Measurements from ENCODE around the gene TNP1.

Gene TNP1

DNA sequence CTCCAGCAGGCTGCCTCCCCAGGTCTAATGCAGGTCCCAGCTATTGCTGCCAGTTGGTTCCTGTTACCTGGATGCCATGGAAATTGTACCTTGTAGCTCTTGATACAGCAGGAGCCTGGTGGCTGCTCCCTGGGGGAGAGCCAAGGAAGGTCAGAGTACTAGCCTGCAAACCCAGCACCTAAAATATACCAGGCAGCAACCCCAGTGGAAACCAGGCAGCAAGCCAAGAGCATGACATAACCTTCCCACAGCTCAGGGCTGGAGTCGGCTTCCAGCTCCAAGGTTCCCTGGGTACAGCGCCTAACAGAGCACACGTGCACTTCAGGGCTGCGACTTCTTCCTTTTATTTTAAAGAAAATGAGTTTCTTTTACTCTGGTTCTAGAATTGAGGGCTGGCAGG lies 30.3 kb downstream of the TNP1 start:
- H3K36me3 ChIP-seq: no peaks in the 10 kb centered on the region
- H3K27me3 ChIP-seq: peaks cover 6% of the 10 kb centered on the region
- no peak overlapping the region for H3K27ac ChIP-seq
- no peaks in the 10 kb centered on the region for H3K9me3 ChIP-seq
- no peak for TF ChIP-seq CTCF (IDR thresholded peaks at IDR 0.05)
- no peak overlapping the region for H3K4me3 ChIP-seq (ENCODE audit: low read depth in 1 of 2, low read length in 1 of 2)
- no peaks in the 10 kb centered on the region for H3K4me1 ChIP-seq (ENCODE audit: control insufficient read depth in 1 of 2, insufficient read depth in 1 of 2, low read depth in 1 of 2, low read length in 1 of 2)

DNA sequence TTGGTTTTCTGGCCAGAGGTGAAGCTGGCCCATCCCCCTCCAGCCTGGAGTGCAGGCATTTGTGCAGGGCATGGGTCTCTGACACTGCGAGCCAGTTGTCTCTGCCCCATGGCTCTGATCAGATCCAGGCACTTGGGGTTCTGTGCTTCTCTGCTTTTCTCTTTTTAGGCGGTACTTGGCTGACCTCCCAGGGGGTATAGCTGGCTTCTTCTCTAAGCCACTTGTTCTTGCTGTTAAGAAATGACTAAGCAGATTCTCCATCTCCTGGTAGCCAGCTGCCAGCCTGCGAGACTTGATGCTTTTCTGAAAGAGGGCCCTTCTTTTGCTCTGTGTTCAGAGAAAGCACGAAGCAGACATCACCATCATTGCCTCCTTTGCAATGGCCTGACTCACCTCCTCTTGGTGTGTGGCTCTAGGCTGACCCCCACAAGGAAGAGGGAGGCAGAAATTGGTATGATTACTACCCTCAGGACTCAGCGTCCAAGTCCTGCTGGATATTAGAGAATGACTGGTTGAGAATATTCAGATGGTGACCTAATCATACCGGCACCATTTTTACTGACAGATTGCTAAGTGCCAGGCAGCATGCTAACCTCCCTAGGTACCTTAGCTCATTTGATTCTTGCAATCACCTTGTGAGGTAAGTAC lies 32.7 kb downstream of the TNP1 start:
- no peaks in the 10 kb centered on the region for H3K36me3 ChIP-seq
- peaks cover 6% of the 10 kb centered on the region for H3K27me3 ChIP-seq
- no peak for TF ChIP-seq CTCF (IDR thresholded peaks at IDR 0.05)
- H3K9me3 ChIP-seq: no peaks in the 10 kb centered on the region
- H3K27ac ChIP-seq: no peak overlapping the region
- H3K4me1 ChIP-seq (ENCODE audit: control insufficient read depth in 1 of 2, insufficient read depth in 1 of 2, low read depth in 1 of 2, low read length in 1 of 2): no peaks in the 10 kb centered on the region
- no peak overlapping the region for H3K4me3 ChIP-seq (ENCODE audit: low read depth in 1 of 2, low read length in 1 of 2)

DNA sequence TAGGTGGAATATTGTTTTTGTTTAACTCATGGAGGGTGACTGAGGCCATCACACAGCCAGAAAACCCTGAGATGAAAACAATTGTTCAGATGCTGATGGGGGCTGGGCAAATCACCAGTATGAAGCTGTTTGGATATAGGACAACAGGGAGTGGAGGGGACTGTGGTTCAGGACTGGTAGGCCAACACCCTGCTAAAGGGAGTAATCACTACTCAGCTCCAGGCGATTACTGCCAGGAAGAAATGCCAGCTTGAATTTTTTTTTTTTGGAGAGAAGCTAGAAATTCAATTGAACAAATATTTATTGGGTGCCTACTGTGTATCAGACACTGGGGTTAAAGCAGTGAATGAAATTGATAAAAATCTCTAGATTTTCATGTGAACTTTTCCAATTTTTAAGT lies 37.4 kb downstream of the TNP1 start:
- Histone ChIP-seq H3K27me3 (no peaks in the 10 kb centered on the region), H3K9me3 (no peaks in the 10 kb centered on the region), H3K36me3 (no peaks in the 10 kb centered on the region), H3K4me1 (ENCODE audit: control insufficient read depth in 1 of 2, insufficient read depth in 1 of 2, low read depth in 1 of 2, low read length in 1 of 2) (no peaks in the 10 kb centered on the region), H3K27ac (no peak overlapping the region), H3K4me3 (ENCODE audit: low read depth in 1 of 2, low read length in 1 of 2) (no peak overlapping the region)
- TF ChIP-seq CTCF (IDR thresholded peaks at IDR 0.05): no peak

DNA sequence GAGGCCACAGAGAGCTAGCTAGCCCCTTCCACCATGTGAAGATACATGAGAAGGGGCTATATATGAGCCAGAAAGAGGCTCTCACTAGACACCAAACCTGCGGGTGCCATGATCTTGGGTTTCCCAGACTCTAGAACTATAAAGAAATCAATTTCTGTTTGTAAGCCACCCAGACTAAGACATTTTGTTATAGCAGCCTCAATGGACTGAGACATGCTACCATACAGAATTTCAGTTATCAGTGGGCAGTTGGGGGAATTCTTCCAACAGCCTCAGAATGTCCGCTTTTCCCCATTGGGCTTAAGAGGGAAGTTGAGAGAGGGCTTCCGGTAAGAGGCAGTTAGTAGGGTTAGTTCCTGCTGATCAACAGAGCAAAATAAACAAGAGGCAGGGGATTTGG lies 39.2 kb downstream of the TNP1 start:
- no peak for TF ChIP-seq CTCF (IDR thresholded peaks at IDR 0.05)
- no peak overlapping the region for H3K4me3 ChIP-seq (ENCODE audit: low read depth in 1 of 2, low read length in 1 of 2)
- H3K9me3 ChIP-seq: no peaks in the 10 kb centered on the region
- no peaks in the 10 kb centered on the region for H3K36me3 ChIP-seq
- no peak overlapping the region for H3K27ac ChIP-seq
- H3K27me3 ChIP-seq: no peaks in the 10 kb centered on the region
- H3K4me1 ChIP-seq (ENCODE audit: control insufficient read depth in 1 of 2, insufficient read depth in 1 of 2, low read depth in 1 of 2, low read length in 1 of 2): no peaks in the 10 kb centered on the region

- Histone ChIP-seq H3K36me3 (no peaks in the 10 kb centered on the region), H3K9me3 (no peaks in the 10 kb centered on the region), H3K4me3 (ENCODE audit: low read depth in 1 of 2, low read length in 1 of 2) (no peak overlapping the region), H3K27me3 (no peaks in the 10 kb centered on the region), H3K27ac (no peak overlapping the region), H3K4me1 (ENCODE audit: control insufficient read depth in 1 of 2, insufficient read depth in 1 of 2, low read depth in 1 of 2, low read length in 1 of 2) (no peaks in the 10 kb centered on the region)
- TF ChIP-seq CTCF (IDR thresholded peaks at IDR 0.05): no peak
These were observed 40.1 kb downstream of the TNP1 start for GRCh38 chr2:216819766-216820165.

DNA sequence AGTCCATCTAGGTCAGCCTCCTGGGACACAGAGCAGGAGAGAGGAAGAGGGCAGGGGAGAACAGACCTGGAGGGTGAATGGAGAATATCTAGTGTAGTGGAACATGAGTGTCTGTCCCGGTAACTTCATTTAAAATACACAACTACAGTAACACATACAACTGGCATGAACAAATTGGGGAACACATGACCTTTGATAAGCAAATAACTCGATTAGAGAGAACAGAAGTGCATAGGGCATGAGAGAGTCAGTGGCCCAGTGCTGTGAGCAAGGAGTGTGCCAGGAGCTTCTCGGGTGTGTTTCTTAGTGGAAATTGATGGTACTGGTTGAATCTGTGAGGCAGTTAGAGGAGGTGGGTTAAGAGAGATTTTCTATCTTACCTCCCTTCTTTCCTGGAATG lies 40.8 kb downstream of the TNP1 start:
- Histone ChIP-seq H3K9me3 (no peaks in the 10 kb centered on the region), H3K27ac (no peak overlapping the region), H3K36me3 (no peaks in the 10 kb centered on the region), H3K4me3 (ENCODE audit: low read depth in 1 of 2, low read length in 1 of 2) (no peak overlapping the region), H3K27me3 (no peaks in the 10 kb centered on the region), H3K4me1 (ENCODE audit: control insufficient read depth in 1 of 2, insufficient read depth in 1 of 2, low read depth in 1 of 2, low read length in 1 of 2) (no peaks in the 10 kb centered on the region)
- no peak for TF ChIP-seq CTCF (IDR thresholded peaks at IDR 0.05)

Measured in neutrophil (primary cell).